Heart right ventricle (tissue), 16 donors: ENCODE results near the gene SKIDA1. TPM values are rescaled to one million over a fixed set of nuclear protein-coding genes. Genes with fewer than 3 reads are reported as not detected.
A peak's percentile ranks its signal among the peaks of the same experiment; 100 is the strongest.

Source experiments
- ATAC-seq, 8 donors: fragments of 200-7000 bp; cut with Tn5 transposase; one replicate each; pipeline ENCODE4 v1.9.1; 2020; ENCODE audit warnings: mild to moderate bottlenecking in 8 of 8, moderate library complexity in 8 of 8, moderate number of reproducible peaks in 1 of 8
- DNase-seq, 2 donors: peaks; one replicate each; pipeline ENCODE4 v3.0.0-alpha.2; 2020
- H3K27ac ChIP-seq, 10 donors: fragments of 200-600 bp; sonication (generic) in 2 of 10; one replicate each; pipeline versions ENCODE4 v1.5.0 to v1.8.0; 2020 to 2022; ENCODE audit warnings: mild to moderate bottlenecking in 3 of 10
- H3K27me3 ChIP-seq, 7 donors: fragments of 200-600 bp; one replicate each; pipeline ENCODE4 v1.8.0; 2021 to 2022; ENCODE audit warnings: mild to moderate bottlenecking in 2 of 7
- H3K36me3 ChIP-seq, 9 donors: fragments of 200-600 bp; sonication (generic) in 1 of 9; one replicate each; pipeline versions ENCODE4 v1.5.0 to v1.8.0; 2020 to 2022; ENCODE audit warnings: mild to moderate bottlenecking in 2 of 9
- H3K4me1 ChIP-seq, 9 donors: fragments of 200-600 bp; sonication (generic) in 1 of 9; one replicate each; pipeline versions ENCODE4 v1.5.0 to v1.8.0; 2020 to 2022; ENCODE audit warnings: mild to moderate bottlenecking in 4 of 9
- H3K4me3 ChIP-seq, 10 donors: fragments of 200-600 bp; sonication (generic) in 2 of 10; one replicate each; pipeline versions ENCODE4 v1.5.0 to v1.8.0; 2020 to 2022; ENCODE audit warnings: mild to moderate bottlenecking in 7 of 10, moderate library complexity in 2 of 10
- H3K9me3 ChIP-seq, 11 donors: fragments of 200-600 bp in 10 of 11; sonication (generic) in 2 of 11; one replicate each; pipeline versions ENCODE4 v1.5.0 to v1.8.0; 2013 to 2022; ENCODE audit warnings: mild to moderate bottlenecking in 2 of 11, control low read depth in 1 of 11, moderate library complexity in 1 of 11
- CTCF ChIP-seq, 9 donors: fragments of 200-600 bp; sonication (generic) in 2 of 9; IDR thresholded peaks; one replicate each; pipeline versions ENCODE4 v1.5.0 to v1.8.0; 2021 to 2022; ENCODE audit warnings: antibody characterized with exemption in 9 of 9, mild to moderate bottlenecking in 5 of 9, moderate library complexity in 1 of 9
- WGBS, 2 donors: extraction: QIAGEN DNeasy Blood & Tissue Kit; methylation state at CpG; one replicate each; pipeline ENCODE4 v1.1.7; 2013; ENCODE audit warnings: inconsistent platforms in 1 of 2; 5-methylcytosine and 5-hydroxymethylcytosine counted together
- intact Hi-C, 10 donors: fragments of 100-400 bp; cut with DNase I; formaldehyde crosslinking; loops; one replicate each; pipeline versions ENCODE4 v1.11.1 to v1.14.2; 2022
- polyA plus RNA-seq, 2 donors: library from polyadenylated mRNA; stranded (reverse); fragments of 200-250 nt; gene quantifications; one replicate each; pipeline ENCODE4 v1.2.3, GENCODE V29; 2013
- total RNA-seq, 10 donors: library from RNA; stranded (reverse); fragmentation: NEBNext Ultra II Directional in 3 of 10; extraction: Animal tissue kit (Norgen Biotek cat#: 25700) in 3 of 10; gene quantifications; one replicate each; pipeline versions ENCODE4 v1.2.1 to v1.2.4, GENCODE V29; 2021 to 2023
- donor health status: Arrhythmogenic right ventricular cardiomyopathy.
- donor health status: ischemic (EF 13 %, LVEDD 7.1; RV severe dilation, severe dysfunction).
- donor health status: healthy with polysubstance abuse.
- donor health status: DM: no; HTN: yes; CAD: no.
- donor health status: DM: no; HTN: no; CAD: no.
- donor health status: ischemic (EF 25% LVEDD 6.9; RV normal size, moderate dysfunction).
- donor health status: ischemic (EF 25% LVEDD 5.7; RV mildly dilated, moderate dysfunction).
- donor health status: healthy.
- donor health status: DM: yes; HTN: yes; CAD: no.
- donor health status: Ischemic cardiomyopathy.
- donor health status: ischemic (EF 35%, LVEDD 5.7; RV mildly dilated, moderate dysfunction).
- donor health status: nonischemic (EF 11% LVEDD 7.7; RV severe dilation, severe dysfunction).
- donor health status: DM: yes; HTN: yes; CAD: no.
- donor health status: PGD.
- donor health status: ischemic (EF 29% LVEDD 5.4; RV normal size, mild dysfunction).
- donor health status: nonischemic (EF 23%, LVEDD 6.1; RV moderate dilation, normal function).

Gene SKIDA1
- total and polyA plus RNA-seq, 12 donors, result 0.23 to 6.4 (median 2.6) TPM

DNA sequence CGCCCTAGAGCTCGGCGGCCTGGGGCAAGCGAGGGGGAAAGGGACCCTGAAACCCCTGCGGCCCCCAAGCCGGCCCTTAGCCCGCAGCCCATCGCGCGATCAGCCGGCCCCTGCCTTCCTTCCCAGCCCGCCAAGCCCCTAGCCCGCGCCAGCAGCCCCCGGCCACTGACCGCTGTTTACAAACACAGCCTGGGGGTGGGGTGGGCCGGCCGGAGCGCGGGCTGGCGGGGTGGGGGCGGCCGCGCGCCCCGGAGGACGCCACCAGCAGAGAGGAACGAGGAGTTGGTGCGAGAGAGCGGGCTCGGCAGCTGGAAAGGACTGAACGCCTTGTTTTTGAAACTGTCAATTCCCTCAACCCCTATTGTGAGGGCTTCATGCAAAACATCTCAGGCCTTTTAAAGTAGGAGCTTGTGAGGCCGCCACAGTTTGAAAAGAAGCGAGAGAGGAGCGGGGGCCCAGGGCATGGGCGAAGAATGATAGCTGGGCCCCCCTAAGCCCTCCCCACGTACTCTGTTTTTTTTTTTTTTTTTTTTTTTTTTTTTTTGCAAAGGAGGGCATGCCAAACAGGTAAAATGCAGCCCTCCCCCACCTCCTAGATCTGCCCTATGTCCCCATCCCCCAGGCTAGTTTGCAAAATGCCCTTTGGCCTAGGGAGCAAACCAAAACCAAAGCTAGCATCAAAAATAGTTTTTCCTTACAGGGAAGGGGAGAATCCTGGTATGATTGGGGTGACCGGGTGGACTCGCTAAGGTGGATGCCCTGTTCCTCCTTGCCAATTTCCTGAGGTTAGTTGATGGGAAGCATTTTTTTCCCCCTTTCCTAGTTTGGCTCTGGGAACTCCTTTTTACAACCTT is 15.0 kb downstream of the SKIDA1 start:
- Histone ChIP-seq H3K36me3 (no peaks in the 10 kb centered on the region), H3K4me1 (peaks cover 0 to 24% (median 8%) of the 10 kb centered on the region in 9 donors), H3K9me3 (no peaks in the 10 kb centered on the region), H3K27ac (peak overlapping the region in 7 of 10 donors; percentile 3 to 62 (median 47)), H3K4me3 (peak overlapping the region; percentile 18 to 62 (median 56)), H3K27me3 (peaks cover 0 to 56% (median 0%) of the 10 kb centered on the region in 7 donors)
- 22 to 38% methylated on average over 39 of the region's 39 CpGs for WGBS, 2 donors
- DNase-seq, result peak in 1 of 2 donors; percentile 21
- TF ChIP-seq CTCF (IDR thresholded peaks at IDR 0.05), result no peak
- peak in 7 of 8 donors; percentile 39 to 63 (median 53) for ATAC-seq
- intact Hi-C loops, result loop anchor here in 1 of 10 donors (10.0 kb wide), 1 partner anchor 814 kb away; the partner anchor contains the start of gene BMI1

GRCh38 chr10:21509341-21510240 is 15.9 kb downstream of the SKIDA1 start:
- H3K27me3 ChIP-seq, result peaks cover 0 to 47% (median 0%) of the 10 kb centered on the region in 7 donors
- intact Hi-C loops, result loop anchor here in 1 of 10 donors (10.0 kb wide), 1 partner anchor 815 kb away; the partner anchor contains the start of gene BMI1
- peaks cover 0 to 24% (median 5%) of the 10 kb centered on the region in 9 donors for H3K4me1 ChIP-seq
- 62 to 69% methylated on average over 58 of the region's 58 CpGs for WGBS, 2 donors
- no peaks in the 10 kb centered on the region for H3K9me3 ChIP-seq
- ATAC-seq, result peak in 5 of 8 donors; percentile 21 to 49 (median 34)
- H3K4me3 ChIP-seq, result peak overlapping the region; percentile 18 to 62 (median 56)
- peak overlapping the region in 7 of 10 donors; percentile 3 to 62 (median 47) for H3K27ac ChIP-seq
- no peak for TF ChIP-seq CTCF (IDR thresholded peaks at IDR 0.05)
- no peak for DNase-seq
- no peaks in the 10 kb centered on the region for H3K36me3 ChIP-seq

DNA sequence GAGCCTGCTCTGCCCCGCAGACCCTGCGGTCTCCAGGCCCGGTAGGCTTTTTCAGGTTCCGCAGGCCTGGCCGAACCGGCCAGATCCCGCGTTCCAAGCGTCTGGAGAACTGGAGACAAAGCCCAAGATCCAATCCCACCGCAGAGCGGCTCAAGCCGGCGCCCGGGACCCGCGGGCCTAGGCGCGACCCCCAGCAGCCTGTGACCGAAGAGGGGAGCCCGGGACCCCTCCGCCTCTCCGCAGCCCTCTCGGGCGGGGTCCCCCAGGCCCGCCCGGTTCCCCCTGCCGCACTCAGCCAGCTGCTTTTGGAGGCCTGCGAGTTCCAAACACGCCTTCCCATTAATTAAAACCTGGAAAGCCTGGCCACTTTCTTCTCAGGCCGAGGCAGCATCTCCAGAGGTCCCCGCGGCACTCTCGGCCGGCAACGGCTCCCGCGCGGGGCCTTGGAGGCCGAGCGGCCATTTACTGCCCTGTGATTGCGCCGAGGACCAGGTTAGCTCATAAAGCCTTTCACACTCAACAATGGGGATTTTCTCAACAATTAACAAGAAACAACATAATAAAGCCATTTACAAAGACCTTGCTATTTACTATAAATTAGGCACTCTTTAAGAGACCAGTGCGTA is 16.7 kb downstream of the SKIDA1 start:
- no peak overlapping the region for H3K4me3 ChIP-seq
- peaks cover 0 to 24% (median 5%) of the 10 kb centered on the region in 9 donors for H3K4me1 ChIP-seq
- intact Hi-C loops, result no loop called here
- no peak for TF ChIP-seq CTCF (IDR thresholded peaks at IDR 0.05)
- WGBS, 2 donors, result 75 to 85% methylated on average over 40 to 43 of the region's 43 CpGs
- H3K27me3 ChIP-seq, result peaks cover 0 to 39% (median 0%) of the 10 kb centered on the region in 7 donors
- ATAC-seq (peak in 2 of 8 donors; percentile 17 to 21), DNase-seq (no peak)
- H3K27ac ChIP-seq, result no peak overlapping the region
- H3K36me3 ChIP-seq, result no peaks in the 10 kb centered on the region
- H3K9me3 ChIP-seq, result no peaks in the 10 kb centered on the region
